Sigmoid colon (tissue), 7 donors: ENCODE data around the gene HLTF. TPM values are rescaled to one million over a fixed set of nuclear protein-coding genes. Genes with fewer than 3 reads are reported as not detected.

Source experiments
- DNase-seq: peaks from one replicate; pipeline ENCODE4 v3.0.0-alpha.2; 2019
- H3K27ac ChIP-seq, 4 donors: fragments of 200-600 bp; sonication (generic); one replicate each; pipeline ENCODE4 v1.5.1; 2016 to 2019; ENCODE audit warnings: mild to moderate bottlenecking in 1 of 4
- H3K27me3 ChIP-seq, 3 donors: fragments of 200-600 bp; sonication (generic); one replicate each; pipeline ENCODE4 v1.5.1; 2019; ENCODE audit warnings: mild to moderate bottlenecking in 1 of 3
- H3K36me3 ChIP-seq, 4 donors: fragments of 200-600 bp; sonication (generic); one replicate each; pipeline ENCODE4 v1.5.1; 2016 to 2019
- H3K4me1 ChIP-seq, 4 donors: fragments of 200-600 bp; sonication (generic); one replicate each; pipeline ENCODE4 v1.5.1; 2017 to 2019
- H3K4me3 ChIP-seq, 4 donors: fragments of 200-600 bp; sonication (generic); one replicate each; pipeline ENCODE4 v1.5.1; 2017 to 2019; ENCODE audit warnings: mild to moderate bottlenecking in 2 of 4, moderate library complexity in 1 of 4
- H3K9me3 ChIP-seq, 4 donors: fragments of 200-600 bp in 3 of 4; sonication (generic) in 3 of 4; one replicate each; pipeline versions ENCODE4 v1.5.1 to v1.6.1; 2013 to 2019
- CTCF ChIP-seq, 4 experiments: fragments of 450-650 bp in 3 of 4; fragments of 200-600 bp in 1 of 4; IDR thresholded peaks; one replicate each; pipeline ENCODE4 v1.5.1; 2016 to 2019; ENCODE audit warnings: antibody characterized with exemption in 4 of 4, mild to moderate bottlenecking in 3 of 4, moderate library complexity in 2 of 4
- EP300 ChIP-seq, 4 donors: sonication (generic); formaldehyde crosslinking; IDR thresholded peaks; one replicate each; pipeline ENCODE4 v1.6.1; 2017; ENCODE audit warnings: antibody characterized with exemption in 4 of 4
- POLR2A ChIP-seq, 2 donors: fragments of 450-650 bp; IDR thresholded peaks; one replicate each; pipeline ENCODE4 v1.6.1; 2016; ENCODE audit warnings: antibody characterized with exemption in 2 of 2, mild to moderate bottlenecking in 2 of 2, moderate library complexity in 2 of 2
- POLR2AphosphoS5 ChIP-seq, 4 donors: sonication (generic); formaldehyde crosslinking; IDR thresholded peaks; one replicate each; pipeline ENCODE4 v1.6.1; 2017; ENCODE audit warnings: antibody characterized with exemption in 4 of 4
- WGBS, 2 donors: extraction: QIAGEN DNeasy Blood & Tissue Kit; methylation state at CpG; one replicate each; pipeline ENCODE4 v1.1.7; 2013; 5-methylcytosine and 5-hydroxymethylcytosine counted together
- intact Hi-C: fragments of 100-400 bp; cut with DNase I; formaldehyde crosslinking; loops from one replicate; pipeline ENCODE4 v1.15.1; 2023
- polyA plus RNA-seq, 3 donors: library from polyadenylated mRNA; stranded (reverse); fragments of 200-250 nt; gene quantifications; one replicate each; pipeline ENCODE4 v1.2.3, GENCODE V29; 2013
- total RNA-seq, 4 donors: library from RNA; depleted of rRNA; stranded (reverse); fragments of >200 nt; gene quantifications; one replicate each; pipeline ENCODE4 v1.1.0, GENCODE V29; 2016
- donor health status: healthy with polysubstance abuse.
- donor health status: Bipolar disorder and iron deficiency.
- donor health status: healthy.

Gene HLTF
- total and polyA plus RNA-seq, 7 donors, result 1.8 to 43.9 (median 24.4) TPM

DNA sequence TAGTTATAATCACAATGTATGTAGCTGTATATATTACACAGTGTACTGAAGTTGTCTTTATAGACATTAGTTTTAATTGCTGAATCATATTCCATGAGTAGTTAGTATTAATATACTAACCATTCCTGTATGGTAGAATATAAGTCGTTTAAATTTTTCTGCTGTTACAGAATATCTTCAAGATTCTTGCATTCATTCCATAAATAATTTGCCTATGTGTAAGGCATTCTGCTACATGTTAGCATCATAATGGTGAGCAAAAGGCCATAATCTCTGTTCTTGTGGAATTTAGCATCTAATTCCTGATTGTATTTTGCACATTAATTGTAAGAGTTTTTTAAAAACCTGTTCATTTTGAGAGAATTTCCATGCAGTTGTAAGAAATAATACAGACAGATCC, 80.9 kb downstream of the HLTF start:
- no peak for DNase-seq
- intact Hi-C loops, result no loop called here
- H3K4me1 ChIP-seq, result peaks cover 0 to 39% (median 24%) of the 10 kb centered on the region in 4 donors

GRCh38 chr3:149004622-149005021, 81.7 kb downstream of the HLTF start:
- TF ChIP-seq POLR2A (IDR thresholded peaks at IDR 0.05) (no peak), CTCF (IDR thresholded peaks at IDR 0.05) (no peak), EP300 (IDR thresholded peaks at IDR 0.05) (no peak), POLR2AphosphoS5 (IDR thresholded peaks at IDR 0.05) (no peak)
- 72 to 77% methylated on average over 4 of the region's 4 CpGs for WGBS, 2 donors
- no peak for DNase-seq
- H3K4me1 ChIP-seq, result peaks cover 0 to 39% (median 18%) of the 10 kb centered on the region in 4 donors
- H3K27me3 ChIP-seq, result no peaks in the 10 kb centered on the region
- no peak overlapping the region for H3K4me3 ChIP-seq
- intact Hi-C loops, result no loop called here
- no peaks in the 10 kb centered on the region for H3K9me3 ChIP-seq
- peaks cover 21 to 69% (median 29%) of the 10 kb centered on the region in 4 donors for H3K36me3 ChIP-seq
- H3K27ac ChIP-seq, result peak overlapping the region in 3 of 4 donors; percentile 41 to 66 (median 54)

More for the DNA sequence above, 80.9 kb downstream of the HLTF start:
- WGBS, 2 donors, result 86 to 92% methylated on average over 1 of the region's 1 CpG
- H3K4me3 ChIP-seq, result no peak overlapping the region
- peak overlapping the region in 1 of 4 donors; percentile 66 for H3K27ac ChIP-seq
- H3K27me3 ChIP-seq, result no peaks in the 10 kb centered on the region
- H3K36me3 ChIP-seq, result peaks cover 23 to 69% (median 30%) of the 10 kb centered on the region in 4 donors
- TF ChIP-seq POLR2AphosphoS5 (IDR thresholded peaks at IDR 0.05) (no peak), CTCF (IDR thresholded peaks at IDR 0.05) (no peak), POLR2A (IDR thresholded peaks at IDR 0.05) (no peak), EP300 (IDR thresholded peaks at IDR 0.05) (no peak)
- H3K9me3 ChIP-seq, result no peaks in the 10 kb centered on the region

- DNase-seq, result no peak
- H3K36me3 ChIP-seq, result peaks cover 20 to 70% (median 24%) of the 10 kb centered on the region in 4 donors
- peaks cover 0 to 47% (median 23%) of the 10 kb centered on the region in 4 donors for H3K4me1 ChIP-seq
- intact Hi-C loops, result no loop called here
- peak overlapping the region in 3 of 4 donors; percentile 41 to 66 (median 54) for H3K27ac ChIP-seq
- TF ChIP-seq POLR2A (IDR thresholded peaks at IDR 0.05), result no peak
- no peak for TF ChIP-seq POLR2AphosphoS5 (IDR thresholded peaks at IDR 0.05)
- TF ChIP-seq EP300 (IDR thresholded peaks at IDR 0.05), result no peak
- no peak for TF ChIP-seq CTCF (IDR thresholded peaks at IDR 0.05)
- no peak overlapping the region for H3K4me3 ChIP-seq
- no peaks in the 10 kb centered on the region for H3K9me3 ChIP-seq
- no peaks in the 10 kb centered on the region for H3K27me3 ChIP-seq
- 75 to 79% methylated on average over 6 of the region's 6 CpGs for WGBS, 2 donors
Measured at GRCh38 chr3:149003653-149004305, 82.6 kb downstream of the HLTF start.

GRCh38 chr3:149001727-149002126, 84.6 kb downstream of the HLTF start:
- Histone ChIP-seq H3K4me3 (no peak overlapping the region), H3K4me1 (peaks cover 0 to 62% (median 33%) of the 10 kb centered on the region in 4 donors), H3K27ac (peak overlapping the region in 2 of 4 donors; percentile 15 to 32), H3K9me3 (no peaks in the 10 kb centered on the region), H3K36me3 (peaks cover 3 to 69% (median 17%) of the 10 kb centered on the region in 4 donors), H3K27me3 (no peaks in the 10 kb centered on the region)
- intact Hi-C loops, result no loop called here
- TF ChIP-seq EP300 (IDR thresholded peaks at IDR 0.05) (no peak), POLR2A (IDR thresholded peaks at IDR 0.05) (no peak), CTCF (IDR thresholded peaks at IDR 0.05) (no peak), POLR2AphosphoS5 (IDR thresholded peaks at IDR 0.05) (no peak)
- DNase-seq, result no peak
- WGBS, 2 donors, result 93 to 96% methylated on average over 3 of the region's 3 CpGs
